ENCODE data around the gene YPEL1.
"Not testable (repeated sequence)": the region's sequence is repeated elsewhere in the genome, so short reads cannot be mapped to it uniquely, and the experiment has no call there.

The YPEL1 gene

GRCh38 chr22:21725956-21726649 lies 9.5 kb downstream of the YPEL1 start:
- no peak for TF ChIP-seq CTCF (conservative IDR thresholded peaks at IDR 0.05; ENCODE audit: low read depth, low read length)
- Histone ChIP-seq H3K4me3 (IDR thresholded peaks at IDR 0.05; ENCODE audit: insufficient read depth, low read depth, low read length) (no peak overlapping the region), H3K9ac (no peak overlapping the region), H3K27me3 (ENCODE audit: insufficient read depth, low read depth) (no peaks in the 10 kb centered on the region), H3K79me2 (ENCODE audit: insufficient read depth, low read depth) (no peaks in the 10 kb centered on the region), H2AFZ (ENCODE audit: low read depth) (no peak overlapping the region), H3K36me3 (ENCODE audit: insufficient read depth) (no peaks in the 10 kb centered on the region), H3K27ac (no peak overlapping the region), H3K4me1 (ENCODE audit: low read depth, poor library complexity, severe bottlenecking) (peaks cover 13% of the 10 kb centered on the region), H3K4me2 (peak overlapping the region; percentile 0; the same call in 1 of the 2 replicates), H4K20me1 (ENCODE audit: insufficient read depth) (no peaks in the 10 kb centered on the region)

- H3K79me2 ChIP-seq (ENCODE audit: insufficient read depth, low read depth); H3K36me3 ChIP-seq (ENCODE audit: insufficient read depth); H2AFZ ChIP-seq (ENCODE audit: low read depth); H3K27me3 ChIP-seq (ENCODE audit: insufficient read depth, low read depth); H3K9ac ChIP-seq; H3K4me2 ChIP-seq; H3K4me3 ChIP-seq (IDR thresholded peaks at IDR 0.05; ENCODE audit: insufficient read depth, low read depth, low read length); H4K20me1 ChIP-seq (ENCODE audit: insufficient read depth); H3K27ac ChIP-seq: not testable (repeated sequence)
- peaks cover 13% of the 10 kb centered on the region for H3K4me1 ChIP-seq (ENCODE audit: low read depth, poor library complexity, severe bottlenecking)
These were observed 11.1 kb downstream of the YPEL1 start for GRCh38 chr22:21724496-21724895.

- not testable (repeated sequence) for H2AFZ ChIP-seq (ENCODE audit: low read depth); H3K27me3 ChIP-seq (ENCODE audit: insufficient read depth, low read depth); H3K79me2 ChIP-seq (ENCODE audit: insufficient read depth, low read depth); H4K20me1 ChIP-seq (ENCODE audit: insufficient read depth); H3K4me1 ChIP-seq (ENCODE audit: low read depth, poor library complexity, severe bottlenecking); H3K4me2 ChIP-seq; H3K27ac ChIP-seq; H3K36me3 ChIP-seq (ENCODE audit: insufficient read depth); H3K4me3 ChIP-seq (IDR thresholded peaks at IDR 0.05; ENCODE audit: insufficient read depth, low read depth, low read length); H3K9ac ChIP-seq
These were observed 14.3 kb downstream of the YPEL1 start for GRCh38 chr22:21721195-21721852.

GRCh38 chr22:21720191-21720859 lies 15.3 kb downstream of the YPEL1 start:
- H3K27me3 ChIP-seq (ENCODE audit: insufficient read depth, low read depth); H3K27ac ChIP-seq: not testable (repeated sequence)

GRCh38 chr22:21719024-21719423 lies 16.6 kb downstream of the YPEL1 start:
- Histone ChIP-seq H3K4me2 (no peak overlapping the region), H3K36me3 (ENCODE audit: insufficient read depth) (no peaks in the 10 kb centered on the region), H4K20me1 (ENCODE audit: insufficient read depth) (no peaks in the 10 kb centered on the region), H3K9ac (no peak overlapping the region), H3K4me1 (ENCODE audit: low read depth, poor library complexity, severe bottlenecking) (peaks cover 7% of the 10 kb centered on the region), H3K79me2 (ENCODE audit: insufficient read depth, low read depth) (no peaks in the 10 kb centered on the region), H3K27ac (no peak overlapping the region), H2AFZ (ENCODE audit: low read depth) (no peak overlapping the region), H3K27me3 (ENCODE audit: insufficient read depth, low read depth) (no peaks in the 10 kb centered on the region), H3K4me3 (IDR thresholded peaks at IDR 0.05; ENCODE audit: insufficient read depth, low read depth, low read length) (no peak overlapping the region)
- no peak for TF ChIP-seq CTCF (conservative IDR thresholded peaks at IDR 0.05; ENCODE audit: low read depth, low read length)

More at GRCh38 chr22:21720191-21720859, 15.3 kb downstream of the YPEL1 start:
- not testable (repeated sequence) for H4K20me1 ChIP-seq (ENCODE audit: insufficient read depth); H3K4me1 ChIP-seq (ENCODE audit: low read depth, poor library complexity, severe bottlenecking); H3K4me3 ChIP-seq (IDR thresholded peaks at IDR 0.05; ENCODE audit: insufficient read depth, low read depth, low read length); H3K4me2 ChIP-seq; H3K36me3 ChIP-seq (ENCODE audit: insufficient read depth); H2AFZ ChIP-seq (ENCODE audit: low read depth); H3K9ac ChIP-seq; H3K79me2 ChIP-seq (ENCODE audit: insufficient read depth, low read depth)

Measured in KMS-11 (cell line).